ENCODE results near the gene TGFBRAP1.

Gene TGFBRAP1

GRCh38 chr2:105321875-105322646 is 7.5 kb downstream of the TGFBRAP1 start:
- no peak for DNase-seq (ENCODE audit: low read depth)
- H3K4me3 ChIP-seq (ENCODE audit: low read depth, low read length), result no peak overlapping the region
- in situ Hi-C loops (cut with HindIII; ENCODE audit: low sequenced_read_pairs), result no loop called here
- TF ChIP-seq CTCF (IDR thresholded peaks at IDR 0.05; ENCODE audit: low read depth, low read length, missing control alignments), result no peak

- no peak for TF ChIP-seq CTCF (IDR thresholded peaks at IDR 0.05; ENCODE audit: low read depth, low read length, missing control alignments)
- DNase-seq (ENCODE audit: low read depth), result no peak
- in situ Hi-C loops (cut with HindIII; ENCODE audit: low sequenced_read_pairs), result no loop called here
- H3K4me3 ChIP-seq (ENCODE audit: low read depth, low read length), result no peak overlapping the region
These were observed 8.8 kb downstream of the TGFBRAP1 start for GRCh38 chr2:105320651-105321215.

- no peak for TF ChIP-seq CTCF (IDR thresholded peaks at IDR 0.05; ENCODE audit: low read depth, low read length, missing control alignments)
- in situ Hi-C loops (cut with HindIII; ENCODE audit: low sequenced_read_pairs), result no loop called here
These were observed 11.6 kb downstream of the TGFBRAP1 start for GRCh38 chr2:105317937-105318336.

GRCh38 chr2:105315314-105315713 is 14.2 kb downstream of the TGFBRAP1 start:
- TF ChIP-seq CTCF (IDR thresholded peaks at IDR 0.05; ENCODE audit: low read depth, low read length, missing control alignments), result no peak
- in situ Hi-C loops (cut with HindIII; ENCODE audit: low sequenced_read_pairs), result no loop called here

More at GRCh38 chr2:105317937-105318336, 11.6 kb downstream of the TGFBRAP1 start:
- no peak for DNase-seq (ENCODE audit: low read depth)
- H3K4me3 ChIP-seq (ENCODE audit: low read depth, low read length), result no peak overlapping the region

GRCh38 chr2:105313877-105314276 is 15.7 kb downstream of the TGFBRAP1 start:
- in situ Hi-C loops (cut with HindIII; ENCODE audit: low sequenced_read_pairs), result no loop called here
- no peak for TF ChIP-seq CTCF (IDR thresholded peaks at IDR 0.05; ENCODE audit: low read depth, low read length, missing control alignments)
- no peak overlapping the region for H3K4me3 ChIP-seq (ENCODE audit: low read depth, low read length)
- DNase-seq (ENCODE audit: low read depth), result no peak

More at GRCh38 chr2:105315314-105315713, 14.2 kb downstream of the TGFBRAP1 start:
- DNase-seq (ENCODE audit: low read depth), result no peak
- no peak overlapping the region for H3K4me3 ChIP-seq (ENCODE audit: low read depth, low read length)

- H3K4me3 ChIP-seq (ENCODE audit: low read depth, low read length), result no peak overlapping the region
- TF ChIP-seq CTCF (IDR thresholded peaks at IDR 0.05; ENCODE audit: low read depth, low read length, missing control alignments), result no peak
- no peak for DNase-seq (ENCODE audit: low read depth)
- in situ Hi-C loops (cut with HindIII; ENCODE audit: low sequenced_read_pairs), result no loop called here
These were observed 20.4 kb downstream of the TGFBRAP1 start for GRCh38 chr2:105309147-105309545.
